Measurements from ENCODE around the gene MCM10.

DNA sequence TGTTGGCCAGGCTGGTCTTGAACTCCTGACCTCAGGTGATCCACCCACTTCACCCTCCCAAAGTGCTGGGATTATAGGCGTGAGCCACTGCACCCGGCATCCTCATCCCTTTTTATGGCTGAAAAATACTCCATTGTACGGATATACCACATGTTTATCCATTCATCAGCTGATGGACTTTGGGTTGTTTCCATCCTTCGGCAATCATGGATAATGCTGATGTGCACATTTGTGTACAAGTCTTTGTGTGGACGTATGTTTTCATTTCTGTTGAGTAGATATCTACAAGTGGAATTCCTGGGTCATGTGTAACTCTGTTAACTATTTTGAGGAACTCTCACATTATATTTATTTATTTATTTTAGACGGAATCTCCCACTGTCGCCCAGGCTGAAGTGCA is 78.6 kb downstream of the MCM10 start:
- TF ChIP-seq CTCF (IDR thresholded peaks at IDR 0.05; ENCODE audit: low read depth, low read length) (no peak), MAX (IDR thresholded peaks at IDR 0.05; ENCODE audit: low read depth, low read length) (no peak)

Measured in NB4 (cell line).